UCSD-AML1 (cell line): ENCODE measurements around the gene COL27A1.
"Not testable (repeated sequence)": the region's sequence is repeated elsewhere in the genome, so short reads cannot be mapped to it uniquely, and the experiment has no call there.

ENCODE experiments used
- DNase-seq: peaks from one replicate; lab custom pipeline; 2025; ENCODE audit not compliant: unreplicated experiment; lab: John Stamatoyannopoulos, UW

The COL27A1 gene

DNA sequence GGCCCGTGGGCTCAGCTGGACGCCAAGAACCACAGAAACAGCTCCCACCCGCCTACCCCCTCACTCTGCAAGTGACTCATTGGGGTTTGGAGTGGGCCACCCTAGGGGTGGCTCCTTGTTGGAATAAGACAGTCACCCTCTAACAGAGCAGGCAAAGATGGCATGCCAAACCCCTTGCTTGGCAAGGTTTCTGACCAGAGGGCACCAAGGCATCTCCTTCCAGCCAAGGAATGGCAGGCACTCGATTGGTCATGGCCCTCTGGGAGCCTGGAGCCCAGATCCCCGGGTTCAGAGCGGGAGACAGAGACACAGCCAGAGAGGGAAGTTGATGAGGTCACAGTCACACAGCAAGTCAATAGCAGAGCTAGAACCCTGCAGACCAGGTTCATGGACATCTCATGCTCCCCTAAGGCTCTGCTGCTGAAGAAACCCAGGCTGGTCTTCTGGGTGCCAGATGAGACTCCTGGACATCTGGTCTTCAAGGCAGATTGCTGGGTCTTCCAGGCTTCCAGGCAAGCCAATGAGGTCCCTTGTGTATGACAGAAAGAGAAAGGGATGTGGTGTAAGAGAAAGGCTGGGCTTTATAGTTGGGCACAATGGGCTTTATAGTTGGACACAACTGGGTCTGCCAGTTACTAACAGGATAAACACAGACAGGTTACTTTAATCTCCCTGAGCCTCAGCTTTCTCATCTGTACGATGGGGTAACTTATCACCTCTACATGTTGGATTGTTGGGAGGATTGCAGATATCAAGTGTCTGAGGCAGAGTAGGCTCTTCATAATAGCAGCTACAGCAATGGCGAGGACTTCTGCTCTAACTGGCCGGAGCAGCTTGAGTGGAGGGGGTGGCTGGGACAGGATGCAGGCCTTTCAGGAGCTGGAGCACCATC lies 33.0 kb upstream of the COL27A1 start:
- DNase-seq, result no peak

DNA sequence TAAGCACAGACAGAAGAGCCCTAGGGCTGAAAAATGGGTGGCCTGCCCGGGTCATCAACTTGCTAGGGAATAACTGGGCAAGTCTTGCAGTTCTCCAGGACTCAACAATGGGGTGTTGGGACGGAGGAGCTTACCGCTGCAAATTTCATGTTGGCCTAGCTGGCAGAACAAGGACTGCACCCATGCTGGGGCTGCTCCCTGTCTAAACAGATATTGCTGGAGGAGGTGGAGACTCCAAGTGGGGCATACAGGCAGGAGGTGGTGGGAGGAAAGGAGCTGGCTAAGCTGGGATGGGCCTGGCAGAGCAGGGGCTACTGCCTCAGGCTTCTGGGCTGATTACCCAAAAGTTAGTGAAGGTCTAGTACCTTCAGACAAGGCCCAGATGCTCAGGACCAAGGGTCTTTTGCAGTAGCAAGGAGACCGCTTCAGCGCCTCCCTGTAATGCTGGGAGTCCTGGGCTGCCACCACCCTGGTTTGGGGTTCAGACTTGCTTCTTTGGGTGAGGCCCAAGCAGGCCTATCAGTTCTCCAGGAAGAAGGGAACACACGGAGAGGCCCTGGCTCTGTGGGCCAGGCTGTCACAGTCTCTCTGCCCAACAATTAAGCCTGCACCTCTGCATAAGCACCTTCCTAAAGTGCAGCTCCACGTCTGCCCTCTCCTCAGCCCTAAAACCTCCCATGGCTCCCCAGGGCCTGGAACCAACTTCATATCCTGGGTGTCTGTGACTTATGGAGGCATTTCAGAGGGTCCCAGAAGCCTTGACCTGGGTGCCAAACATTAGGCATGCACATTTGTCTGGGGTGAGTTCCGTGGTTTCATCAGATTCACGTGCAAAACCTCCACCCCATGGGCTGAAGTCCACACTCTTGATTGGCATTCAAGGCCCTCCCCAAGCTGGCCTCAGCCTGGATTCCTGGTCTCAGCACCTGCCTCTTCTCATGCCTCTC lies 32.0 kb upstream of the COL27A1 start:
- no peak for DNase-seq

DNA sequence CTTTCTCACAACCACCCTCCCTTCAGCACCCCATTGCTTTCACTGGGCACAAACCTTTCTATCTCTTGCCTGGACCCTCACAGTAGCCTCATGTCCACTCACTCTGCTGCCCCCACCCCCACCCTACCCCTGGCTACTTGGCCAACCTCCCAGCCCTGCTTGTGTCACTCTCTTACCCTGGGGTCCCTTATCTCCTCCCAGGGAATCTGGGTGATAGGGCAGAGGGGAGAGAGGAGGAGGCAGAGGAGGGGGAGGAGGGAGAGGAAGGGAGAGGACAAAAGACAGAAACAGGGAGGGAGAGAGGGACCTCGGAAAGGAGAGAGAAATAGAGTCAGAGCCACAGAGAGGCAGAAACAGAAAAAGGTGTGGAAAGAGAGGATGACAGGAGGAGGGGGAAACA lies 31.2 kb upstream of the COL27A1 start:
- no peak for DNase-seq

DNA sequence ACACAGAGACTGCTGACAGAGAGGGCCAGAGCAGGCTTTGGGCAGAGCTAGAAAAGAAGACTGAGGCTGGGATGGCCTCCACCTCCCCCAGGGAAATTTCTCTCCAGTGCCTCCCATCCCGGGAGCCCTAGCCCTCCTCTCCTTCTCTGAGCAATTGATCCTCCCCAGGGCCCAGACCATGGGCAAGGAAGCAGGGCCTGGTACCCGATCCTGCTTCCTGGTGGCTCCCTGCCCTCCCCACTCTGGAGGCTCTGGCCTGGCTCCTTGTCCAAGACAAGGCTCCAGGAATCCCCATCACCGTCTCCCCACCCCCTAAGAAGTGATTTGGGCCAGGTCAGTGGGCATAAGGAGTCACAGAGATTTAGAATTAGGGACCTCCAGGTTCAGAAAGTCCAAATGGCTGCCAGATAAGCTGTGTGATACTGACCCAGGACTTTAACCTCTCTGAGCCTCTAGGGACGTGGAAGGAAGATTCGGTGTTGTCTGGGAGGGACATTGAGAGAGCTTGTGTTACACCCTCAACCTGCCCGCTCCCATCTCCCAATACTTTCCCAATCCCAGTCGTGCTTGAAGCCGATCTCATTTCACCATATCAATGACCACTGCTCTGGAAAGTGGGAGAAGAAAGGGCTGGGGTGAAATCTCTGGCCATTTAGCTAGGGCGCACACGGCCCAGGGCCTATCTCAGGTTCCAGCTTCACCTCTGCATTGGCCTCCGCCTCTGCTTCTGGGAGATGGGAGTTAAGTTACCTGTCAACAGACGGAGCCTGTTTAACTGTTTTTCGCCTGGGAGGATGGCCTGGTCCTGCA lies 30.5 kb upstream of the COL27A1 start:
- DNase-seq, result no peak

DNA sequence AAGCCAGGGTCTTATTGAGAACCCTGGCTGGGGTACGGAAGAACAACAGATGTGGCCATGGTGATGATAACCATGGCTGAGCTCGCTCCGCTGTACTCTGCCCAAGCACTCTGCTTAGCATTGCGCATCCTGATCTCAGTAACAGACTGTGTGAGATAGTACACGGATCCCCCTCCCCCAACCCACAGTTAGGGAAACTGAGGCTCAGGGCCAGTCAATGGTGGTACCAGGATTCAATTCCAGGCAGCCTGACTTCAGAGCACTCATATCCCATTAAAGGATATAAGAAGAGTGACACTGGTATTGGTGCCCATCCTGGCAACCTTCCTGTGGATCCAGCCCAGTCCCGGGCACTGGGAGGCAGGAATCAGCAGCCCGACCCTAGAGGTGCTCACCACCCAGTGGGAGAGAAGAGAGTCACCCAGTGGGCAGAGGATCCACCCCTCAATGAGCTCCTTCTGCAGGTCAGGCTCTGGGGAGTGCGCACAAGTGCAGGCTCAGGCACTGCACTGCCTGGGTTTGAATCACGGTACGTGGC lies 29.8 kb upstream of the COL27A1 start:
- no peak for DNase-seq

DNA sequence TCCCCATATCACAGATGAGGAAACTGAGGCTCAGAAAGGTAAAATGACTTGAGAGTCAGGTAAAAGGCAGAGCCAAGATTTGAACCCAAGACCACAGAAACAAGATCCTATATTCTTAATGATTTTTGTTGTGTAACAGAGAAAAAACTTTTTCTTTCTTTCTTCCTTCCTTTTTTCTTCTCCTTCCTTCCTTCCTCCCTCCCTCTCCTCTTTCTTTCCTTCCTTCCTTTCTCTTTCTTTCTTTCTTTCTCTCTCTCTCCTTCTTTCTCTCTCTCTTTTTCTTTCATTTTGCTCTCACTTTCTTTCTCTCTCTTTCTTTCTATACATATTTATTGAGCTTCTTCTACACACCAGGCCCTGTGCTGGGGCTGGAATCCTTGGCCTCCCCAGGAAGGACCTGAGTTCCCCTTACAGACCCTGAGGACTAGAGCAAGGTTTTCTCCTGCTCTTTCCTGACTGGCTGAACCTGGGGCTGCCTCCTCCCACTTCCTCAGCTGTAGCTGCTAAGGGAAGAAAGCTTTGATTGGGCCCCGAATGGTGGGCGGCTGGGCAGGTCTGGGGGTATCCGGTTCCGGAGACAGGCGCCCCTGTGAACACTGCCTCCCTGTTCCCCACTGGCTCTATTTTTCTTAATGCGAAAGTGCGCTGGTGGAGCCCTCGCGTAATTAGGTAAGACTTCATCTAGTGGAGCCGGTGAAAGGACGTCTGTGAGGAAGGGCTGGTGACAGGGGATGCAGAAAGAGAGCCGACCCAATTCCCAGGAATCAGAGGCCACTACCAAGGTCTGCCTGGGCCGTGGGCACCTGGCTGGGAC lies 28.9 kb upstream of the COL27A1 start:
- no peak for DNase-seq

DNA sequence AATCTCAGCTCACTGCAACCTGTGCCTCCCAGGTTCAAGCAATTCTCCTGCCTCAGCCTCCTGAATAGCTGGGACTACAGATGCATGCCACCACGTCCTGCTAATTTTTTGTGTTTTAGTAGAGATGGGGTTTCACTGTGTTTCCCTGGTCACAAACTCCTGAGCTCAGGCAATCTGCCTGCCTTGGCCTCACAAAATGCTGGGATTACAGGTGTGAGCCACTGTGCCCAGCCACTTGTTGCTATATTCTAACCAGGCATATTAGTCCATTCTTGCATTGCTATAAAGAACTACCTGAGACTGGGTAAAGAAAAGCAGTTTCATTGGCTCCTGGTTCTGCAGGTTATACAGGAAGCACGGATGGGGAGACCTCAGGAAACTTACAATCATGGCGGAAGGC lies 26.6 kb upstream of the COL27A1 start:
- DNase-seq, result not testable (repeated sequence)

DNA sequence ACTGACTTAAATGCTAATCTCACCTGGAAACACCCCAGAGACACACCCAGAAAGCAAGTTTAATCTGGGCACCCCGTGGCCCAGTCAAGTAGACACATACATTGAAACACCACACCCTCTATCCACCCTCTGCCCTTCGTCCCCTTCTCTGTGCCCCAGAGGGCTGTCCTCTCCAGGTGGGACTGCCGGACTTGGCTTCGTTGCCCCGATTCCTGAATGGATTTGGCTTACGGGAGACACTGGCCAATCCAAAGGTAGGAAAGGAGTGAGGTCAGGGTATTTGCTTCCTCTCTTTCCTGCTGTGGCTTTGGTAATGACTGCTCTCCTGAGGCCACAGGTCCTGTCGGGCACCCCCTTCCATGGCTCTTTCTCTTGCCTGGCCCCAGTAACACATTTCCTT lies 25.2 kb upstream of the COL27A1 start:
- DNase-seq, result no peak

DNA sequence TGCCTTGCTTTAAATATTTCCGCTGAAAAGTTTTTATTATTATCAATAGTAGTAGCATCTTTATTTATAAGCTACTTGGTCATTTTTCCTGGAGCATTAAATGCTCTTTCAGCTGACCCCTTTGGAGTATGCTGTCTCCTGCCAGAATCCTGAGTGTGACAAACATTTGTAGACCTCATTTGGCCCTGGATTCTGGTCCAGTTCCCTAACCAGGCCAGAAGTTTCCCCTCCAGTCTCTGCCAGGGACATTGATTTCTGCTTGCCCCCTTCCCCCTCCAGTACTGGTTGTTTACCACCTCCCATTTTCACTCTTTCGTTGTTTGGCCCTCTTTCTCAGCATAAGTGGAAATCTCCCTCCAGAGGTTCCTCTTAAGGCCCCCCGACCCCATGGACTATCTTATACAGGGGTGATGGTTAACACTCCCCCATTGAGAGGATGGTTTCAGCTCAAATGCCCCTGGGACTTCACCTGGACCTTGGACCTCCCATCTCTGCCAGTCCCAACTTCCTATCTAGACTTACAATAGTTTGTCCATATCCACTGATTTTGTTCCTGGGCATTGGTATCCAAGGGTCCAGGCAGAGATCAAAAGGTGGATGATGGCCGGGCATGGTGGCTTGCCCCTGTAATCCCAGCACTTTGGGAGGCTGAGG lies 24.6 kb upstream of the COL27A1 start:
- no peak for DNase-seq

DNA sequence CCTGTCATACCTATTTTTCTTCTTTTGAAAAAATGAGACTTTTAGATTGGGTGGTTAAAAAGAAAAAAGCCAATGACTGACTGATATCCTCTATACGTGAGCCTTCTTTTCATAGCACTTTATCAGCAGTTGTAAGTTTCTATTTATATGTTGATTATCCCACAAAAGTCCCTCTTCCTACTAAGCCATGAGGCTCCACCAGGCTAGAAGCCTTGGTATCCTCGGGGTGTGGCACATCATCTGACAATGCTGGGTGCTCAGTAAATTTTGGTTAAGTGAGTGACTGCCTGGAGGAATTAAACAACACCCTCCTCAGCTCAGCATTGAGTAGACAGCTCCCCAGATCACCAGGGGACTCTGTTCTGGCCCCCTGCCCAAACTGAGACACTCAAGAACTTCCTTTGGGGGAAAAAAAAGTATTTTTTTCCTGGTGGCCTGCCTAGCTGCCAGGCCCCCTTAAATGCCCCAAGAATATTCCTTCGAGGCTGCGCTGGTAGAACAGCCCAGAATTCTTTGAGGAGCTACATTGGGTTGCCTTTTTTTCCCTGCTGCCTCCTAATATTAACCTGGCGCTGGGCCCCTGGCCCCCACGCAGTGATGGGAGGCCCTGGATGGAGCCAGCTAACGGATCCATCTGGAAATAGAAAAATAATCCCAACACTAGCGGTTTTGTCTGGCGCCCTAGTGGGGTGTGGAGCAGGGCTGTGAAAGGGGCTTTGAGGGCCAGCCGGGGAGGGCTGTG lies 23.4 kb upstream of the COL27A1 start:
- DNase-seq, result no peak

DNA sequence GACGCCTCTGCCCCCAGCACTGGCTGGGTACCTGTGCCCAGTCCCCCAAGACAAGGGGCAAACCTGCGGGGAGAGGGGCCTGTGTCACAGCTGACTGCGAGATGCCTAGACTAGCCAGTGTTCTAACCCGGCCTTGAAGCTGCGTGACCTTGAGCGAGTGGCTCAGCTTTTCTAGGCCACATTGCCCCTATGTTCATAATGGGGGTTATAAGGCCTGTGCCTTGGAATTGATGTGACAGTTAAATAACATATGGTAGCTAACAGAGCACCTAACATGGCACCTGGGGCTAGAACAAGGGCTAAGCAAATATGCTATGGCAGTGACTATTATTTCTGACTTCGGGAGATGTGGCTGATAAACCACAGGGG lies 22.8 kb upstream of the COL27A1 start:
- no peak for DNase-seq

DNA sequence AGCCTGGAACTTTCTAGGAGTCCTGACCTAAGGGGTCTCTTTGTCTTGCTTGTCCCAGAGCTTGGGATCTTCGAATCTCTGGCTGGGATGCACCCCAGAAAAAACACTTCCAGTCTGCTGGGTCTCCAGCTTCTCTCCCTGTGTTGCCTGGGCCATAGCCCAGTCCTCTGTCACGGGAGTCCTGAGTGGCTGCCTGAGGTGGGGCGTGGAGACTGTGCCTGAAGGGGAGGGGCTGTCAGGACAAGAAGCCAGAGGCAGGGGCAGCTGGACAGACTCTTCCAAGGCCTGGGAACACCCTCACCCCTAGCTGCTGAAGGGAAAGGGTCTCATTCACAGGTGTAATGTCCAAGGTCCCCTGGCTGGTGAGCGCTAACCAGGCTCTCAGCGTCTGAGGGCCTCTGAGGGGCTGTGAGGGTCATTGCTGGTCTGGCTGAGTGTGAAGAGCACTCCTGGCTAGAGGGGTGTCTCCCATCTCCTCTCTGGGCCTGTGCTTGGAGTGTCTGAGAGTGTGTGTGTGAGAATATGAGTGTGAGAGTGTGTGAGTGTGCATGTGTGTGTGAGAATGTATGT lies 20.4 kb upstream of the COL27A1 start:
- no peak for DNase-seq

DNA sequence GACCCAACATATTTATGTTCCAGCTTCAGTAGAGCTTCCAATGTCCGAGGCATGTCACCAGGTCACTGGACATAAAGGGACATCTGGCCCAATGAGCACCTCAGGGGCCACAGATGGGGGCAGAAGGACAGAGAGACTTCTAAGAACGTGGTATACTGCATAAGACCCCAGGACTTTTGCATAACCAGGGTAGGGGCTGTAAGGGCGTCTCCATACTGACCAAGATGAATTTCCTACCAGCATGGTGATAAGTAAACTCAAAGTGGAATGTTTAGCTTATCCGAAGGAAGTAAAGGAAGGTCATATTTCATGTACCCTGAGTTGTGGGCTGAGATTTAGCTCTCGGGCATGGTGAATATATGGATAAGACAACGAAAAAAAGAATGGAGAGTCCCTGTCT lies 17.5 kb upstream of the COL27A1 start:
- no peak for DNase-seq

DNA sequence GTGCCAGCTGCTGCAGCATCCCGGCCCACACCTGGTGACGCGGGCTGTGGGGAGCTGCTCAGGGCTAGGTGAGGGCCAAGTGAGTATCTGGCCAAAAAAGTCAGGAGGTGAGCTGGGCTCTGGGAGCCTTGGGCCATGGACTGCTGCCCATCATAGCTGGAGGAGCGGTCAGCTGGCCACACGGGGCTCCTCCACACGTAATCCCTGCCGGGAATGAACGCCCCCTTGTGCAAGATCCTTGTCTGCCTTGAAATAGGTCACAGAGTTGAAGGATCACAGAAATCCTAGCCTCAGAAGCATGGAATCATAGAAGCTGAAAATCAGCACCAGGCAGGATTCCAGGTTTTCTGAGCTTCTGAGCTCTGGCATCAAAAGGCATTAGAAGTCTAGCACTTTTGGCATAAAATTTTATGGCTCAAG lies 16.8 kb upstream of the COL27A1 start:
- DNase-seq, result no peak

DNA sequence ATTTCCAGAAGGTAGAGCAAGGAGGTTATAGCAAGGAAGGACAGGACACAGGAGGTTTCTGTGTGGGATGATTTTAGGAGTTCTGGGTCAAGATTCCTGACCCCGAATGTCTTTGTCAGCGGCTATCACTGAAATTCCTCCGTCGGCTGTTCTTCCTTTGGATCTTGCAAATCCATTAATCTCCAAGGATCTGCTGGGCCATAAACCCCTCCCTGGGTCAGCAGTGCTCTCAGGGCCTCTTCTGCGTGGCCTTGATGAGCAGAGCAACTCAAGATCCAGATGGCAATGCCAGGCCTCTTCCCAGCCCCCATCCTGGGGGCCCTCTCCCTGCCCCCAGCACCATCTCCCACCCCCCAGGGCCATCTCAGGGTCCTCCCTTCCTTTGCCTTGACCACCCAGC lies 16.3 kb upstream of the COL27A1 start:
- DNase-seq, result no peak

DNA sequence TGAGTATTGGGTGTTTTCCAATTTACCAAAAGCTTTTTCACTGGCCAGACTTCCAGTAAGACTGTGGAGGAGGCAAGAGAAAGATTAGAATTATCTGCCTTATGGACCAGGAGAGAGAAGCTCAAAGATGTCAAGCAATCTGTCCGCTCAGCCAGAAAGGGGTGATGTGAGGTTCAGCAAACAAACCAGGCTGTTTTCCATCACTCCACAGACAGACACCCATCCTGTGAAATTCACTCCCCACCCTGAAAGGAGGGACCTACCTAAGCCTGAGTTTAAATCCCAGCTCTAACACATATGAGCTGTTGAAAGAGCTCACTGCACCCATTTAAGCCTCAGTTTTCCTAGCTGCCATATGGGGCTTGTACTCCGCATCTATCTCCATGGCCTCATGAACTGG lies 14.9 kb upstream of the COL27A1 start:
- no peak for DNase-seq

DNA sequence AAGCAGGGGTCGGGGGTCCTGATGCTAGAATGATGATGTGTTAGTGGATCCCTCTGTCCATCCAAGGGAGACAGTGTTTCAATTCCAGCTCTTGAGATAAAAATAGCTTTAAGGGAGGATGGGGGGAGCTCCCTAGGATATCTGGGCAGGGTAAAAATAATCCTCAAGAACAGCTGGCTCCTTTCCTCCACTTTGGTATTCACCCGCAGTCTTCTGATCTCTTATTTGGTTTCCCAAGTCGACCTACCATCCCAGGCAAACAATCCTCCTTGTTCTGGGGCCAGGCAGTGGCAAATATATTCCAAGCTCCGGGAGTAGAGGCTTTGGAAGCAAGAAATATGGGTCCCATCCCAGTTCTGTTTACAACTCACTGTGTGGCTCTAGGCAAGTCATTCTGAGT lies 14.5 kb upstream of the COL27A1 start:
- no peak for DNase-seq

DNA sequence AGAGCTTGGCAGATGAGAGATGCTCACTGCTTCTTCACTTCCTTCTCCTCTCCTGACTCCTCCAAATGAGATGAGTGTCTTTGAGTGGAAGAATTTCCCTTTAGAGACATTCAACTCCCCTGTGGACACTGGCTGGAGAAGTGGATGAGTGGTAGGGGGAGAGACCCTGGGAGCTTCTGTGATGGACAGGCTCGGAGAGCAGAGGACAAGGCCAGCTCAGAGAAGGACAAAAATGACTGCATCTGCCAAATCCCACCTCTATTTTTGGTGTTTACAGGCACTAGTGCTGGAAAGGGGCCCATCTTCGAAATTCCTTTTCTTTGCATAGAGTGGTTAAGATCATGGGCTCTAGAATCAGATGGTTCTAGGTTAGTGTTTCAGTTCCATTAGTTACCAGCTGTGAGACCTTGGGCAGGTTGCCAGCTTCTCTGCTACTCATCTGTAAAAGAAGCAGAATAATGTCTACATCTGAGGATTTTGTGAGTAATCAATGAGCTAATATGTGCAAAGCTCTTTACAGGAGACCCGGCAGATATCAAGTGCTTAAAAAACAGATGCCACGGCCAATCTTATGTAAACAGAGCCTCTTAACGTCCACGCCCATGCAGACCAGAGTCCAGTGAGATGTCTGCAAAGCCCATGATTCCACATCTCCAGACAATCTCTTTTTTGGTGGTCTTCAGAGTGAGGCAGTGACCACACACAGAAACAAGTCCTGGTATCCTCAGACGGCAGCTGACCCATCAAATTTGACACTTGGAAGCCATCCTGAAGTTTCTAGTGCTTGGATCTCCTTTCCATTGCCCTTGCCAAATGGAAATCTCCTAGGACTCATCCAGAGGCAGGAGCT lies 13.6 kb upstream of the COL27A1 start:
- no peak for DNase-seq
